Femur (tissue), 1 donor: ENCODE data around the gene CMPK2.

Experiments
- DNase-seq: peaks from one replicate; pipeline ENCODE4 v3.0.0-alpha.2; 2017

Gene CMPK2

GRCh38 chr2:6841537-6842287 is 24.0 kb downstream of the CMPK2 start:
- DNase-seq, result no peak

- no peak for DNase-seq
Observed at GRCh38 chr2:6838673-6839319, 26.9 kb downstream of the CMPK2 start.

GRCh38 chr2:6835467-6835866 is 30.2 kb downstream of the CMPK2 start:
- no peak for DNase-seq

- DNase-seq, result no peak
Observed at GRCh38 chr2:6834163-6834562, 31.5 kb downstream of the CMPK2 start.

GRCh38 chr2:6833300-6833604 is 32.5 kb downstream of the CMPK2 start:
- DNase-seq, result no peak

- no peak for DNase-seq
Observed at GRCh38 chr2:6832596-6833299, 33.0 kb downstream of the CMPK2 start.

- DNase-seq, result no peak
Observed at GRCh38 chr2:6831229-6831628, 34.5 kb downstream of the CMPK2 start.

- no peak for DNase-seq
Observed at GRCh38 chr2:6828299-6828584, 37.5 kb downstream of the CMPK2 start.

- DNase-seq, result no peak
Observed at GRCh38 chr2:6827566-6828298, 38.0 kb downstream of the CMPK2 start.

- DNase-seq, result no peak
Observed at GRCh38 chr2:6826081-6826913, 39.4 kb downstream of the CMPK2 start.

GRCh38 chr2:6824962-6825361 is 40.7 kb downstream of the CMPK2 start:
- no peak for DNase-seq

GRCh38 chr2:6823111-6823510 is 42.6 kb downstream of the CMPK2 start:
- DNase-seq, result no peak

- DNase-seq, result no peak
Observed at GRCh38 chr2:6822406-6822805, 43.3 kb downstream of the CMPK2 start.

GRCh38 chr2:6820903-6821584 is 44.7 kb downstream of the CMPK2 start:
- no peak for DNase-seq

GRCh38 chr2:6820236-6820635 is 45.5 kb downstream of the CMPK2 start:
- no peak for DNase-seq

GRCh38 chr2:6819668-6820067 is 46.0 kb downstream of the CMPK2 start:
- no peak for DNase-seq

- DNase-seq, result no peak
Observed at GRCh38 chr2:6818012-6818411, 47.7 kb downstream of the CMPK2 start.

- no peak for DNase-seq
Observed at GRCh38 chr2:6814869-6815268, 50.8 kb downstream of the CMPK2 start.

GRCh38 chr2:6814312-6814711 is 51.4 kb downstream of the CMPK2 start:
- no peak for DNase-seq

GRCh38 chr2:6813573-6813972 is 52.1 kb downstream of the CMPK2 start:
- DNase-seq, result no peak

GRCh38 chr2:6812857-6813530 is 52.7 kb downstream of the CMPK2 start:
- DNase-seq, result no peak

GRCh38 chr2:6810961-6811360 is 54.7 kb downstream of the CMPK2 start:
- no peak for DNase-seq
